Mucosa of stomach (tissue), 1 donor: ENCODE measurements around the gene ARL14EP.

Source experiments
- H3K27me3 ChIP-seq: one replicate; pipeline ENCODE4 v1.7.0; 2013; ENCODE audit warnings: mild to moderate bottlenecking, low read length; ENCODE audit not compliant: control insufficient read depth, insufficient read depth
- H3K36me3 ChIP-seq: one replicate; pipeline ENCODE4 v1.7.0; 2013; ENCODE audit warnings: low read length; ENCODE audit not compliant: control insufficient read depth, insufficient read depth
- H3K4me1 ChIP-seq: one replicate; pipeline ENCODE4 v1.7.0; 2013; ENCODE audit warnings: mild to moderate bottlenecking, low read length; ENCODE audit not compliant: control insufficient read depth, insufficient read depth
- H3K4me3 ChIP-seq: one replicate; pipeline ENCODE4 v1.7.0; 2013; ENCODE audit warnings: low read length
- H3K9ac ChIP-seq: one replicate; pipeline ENCODE4 v1.7.0; 2013; ENCODE audit warnings: mild to moderate bottlenecking, low read length, moderate library complexity
- H3K9me3 ChIP-seq: one replicate; pipeline ENCODE4 v1.7.0; 2013; ENCODE audit warnings: mild to moderate bottlenecking, low read length, moderate library complexity; ENCODE audit not compliant: control insufficient read depth
- donor health status: Pancreatic carcinoma.

The ARL14EP gene

GRCh38 chr11:30322826-30323710, at the start of gene ARL14EP:
Gene ARL14EP, plus strand, starts transcription at chr11:30323104. Its CDS starts 7,845 bp downstream, at chr11:30330949.
- Histone ChIP-seq H3K4me3 (peak within 1 kb of the TSS; percentile 84), H3K4me1 (no peaks in the 10 kb centered on the region), H3K9me3 (no peaks in the 10 kb centered on the region), H3K36me3 (no peaks in the 10 kb centered on the region), H3K27me3 (peaks cover 6% of the 10 kb centered on the region), H3K9ac (peak within 1 kb of the TSS; percentile 89)

DNA sequence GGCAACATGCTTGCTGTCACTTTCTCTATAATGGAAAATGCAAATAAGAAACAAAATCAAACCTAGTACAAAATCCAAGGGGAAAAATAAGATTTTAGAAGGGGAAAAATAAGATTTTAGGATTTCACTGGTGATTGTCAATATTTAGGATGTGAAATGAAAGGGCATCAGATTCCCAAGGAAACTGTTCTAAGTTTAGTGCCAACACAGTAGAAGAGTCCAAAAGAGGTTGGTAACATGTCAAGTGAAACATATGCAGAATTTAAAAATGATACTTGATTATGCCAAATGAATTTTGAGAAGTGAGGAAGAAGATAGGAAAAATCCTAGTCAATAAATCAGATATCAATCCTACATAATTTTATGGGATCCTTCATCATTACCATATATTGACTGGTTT, 45.7 kb upstream of the ARL14EP start:
- H3K27me3 ChIP-seq, result peaks cover 2% of the 10 kb centered on the region
- no peaks in the 10 kb centered on the region for H3K36me3 ChIP-seq
- no peaks in the 10 kb centered on the region for H3K4me1 ChIP-seq
- H3K4me3 ChIP-seq, result no peak overlapping the region
- no peaks in the 10 kb centered on the region for H3K9me3 ChIP-seq
- H3K9ac ChIP-seq, result no peak overlapping the region

DNA sequence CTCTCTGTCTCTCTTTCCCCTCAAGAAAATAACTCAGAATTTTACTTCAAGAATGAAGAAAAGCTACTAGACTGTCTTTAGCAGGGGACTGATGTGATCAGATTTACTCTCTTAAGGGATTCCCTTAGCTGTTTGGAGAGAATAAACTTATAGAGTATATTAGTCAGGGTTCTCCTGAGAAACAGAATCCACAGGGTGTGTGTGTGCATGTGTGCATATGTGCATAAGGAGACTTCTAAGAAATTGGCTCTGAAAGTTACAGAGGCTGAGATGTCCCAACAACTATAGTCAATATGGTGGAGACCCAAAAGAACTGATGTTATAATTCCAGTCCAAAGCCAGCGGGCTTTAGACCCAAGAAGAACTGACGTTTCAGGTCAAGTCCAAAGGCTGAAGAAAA, 43.1 kb upstream of the ARL14EP start:
- H3K4me1 ChIP-seq, result no peaks in the 10 kb centered on the region

DNA sequence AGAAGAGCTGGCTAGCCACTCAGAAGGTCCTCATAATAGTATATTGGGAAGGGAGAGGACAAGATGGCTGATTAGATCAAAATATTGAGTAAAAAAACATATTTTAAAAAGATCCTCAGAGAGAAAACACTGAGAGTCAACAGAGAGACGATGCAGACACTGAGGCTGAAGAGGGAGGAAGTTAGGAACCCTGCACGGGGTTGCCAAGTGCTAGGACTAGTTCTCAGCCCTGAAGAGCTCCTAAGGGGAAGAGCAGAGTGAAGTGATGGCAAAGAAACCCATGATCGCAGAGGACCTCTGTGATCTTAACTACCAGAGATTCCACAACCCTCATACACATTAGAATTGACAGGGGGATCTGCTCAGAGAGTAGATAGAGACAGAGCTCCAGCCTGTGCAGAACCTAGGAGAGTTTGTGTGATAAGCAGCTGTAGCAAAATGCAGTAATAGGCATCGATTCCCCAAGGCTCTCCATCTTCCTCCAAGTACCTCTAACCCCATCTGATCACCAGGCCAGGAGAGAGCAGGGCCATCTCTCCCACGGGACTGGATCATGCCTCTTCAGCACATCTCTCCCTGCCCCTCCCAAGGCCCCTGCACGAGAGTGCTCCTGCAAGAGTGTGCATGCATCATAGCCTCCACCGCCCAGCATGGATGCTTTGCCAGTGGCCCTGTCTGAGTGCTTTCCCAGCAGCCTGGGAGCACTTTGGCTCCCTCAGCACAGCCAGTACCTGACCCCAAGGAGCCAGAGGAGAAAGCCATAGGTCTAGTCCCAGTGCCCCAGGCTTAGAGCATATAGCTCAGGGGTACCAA, 41.2 kb upstream of the ARL14EP start:
- Histone ChIP-seq H3K27me3 (no peaks in the 10 kb centered on the region), H3K9ac (no peak overlapping the region), H3K4me3 (no peak overlapping the region), H3K4me1 (no peaks in the 10 kb centered on the region), H3K36me3 (no peaks in the 10 kb centered on the region), H3K9me3 (no peaks in the 10 kb centered on the region)

More for the DNA sequence above, 43.1 kb upstream of the ARL14EP start:
- no peak overlapping the region for H3K9ac ChIP-seq
- peaks cover 2% of the 10 kb centered on the region for H3K27me3 ChIP-seq
- no peaks in the 10 kb centered on the region for H3K9me3 ChIP-seq
- no peak overlapping the region for H3K4me3 ChIP-seq
- no peaks in the 10 kb centered on the region for H3K36me3 ChIP-seq

DNA sequence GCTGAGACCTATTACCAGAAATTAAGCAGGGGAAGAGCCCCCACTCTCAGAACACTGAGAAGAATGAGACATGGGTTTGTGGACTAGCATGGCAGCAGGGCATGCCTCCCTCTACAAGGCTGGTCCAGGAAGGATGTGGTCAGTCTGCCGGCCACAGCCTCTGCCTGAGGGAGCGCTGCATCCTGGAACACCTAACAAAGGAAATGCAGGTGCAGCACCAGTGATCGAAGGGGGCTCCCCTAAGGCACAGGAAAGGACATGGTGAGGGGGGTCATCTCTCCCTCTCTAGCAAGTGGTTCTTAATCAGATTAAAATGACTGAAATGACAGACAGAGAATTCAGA, 40.6 kb upstream of the ARL14EP start:
- no peaks in the 10 kb centered on the region for H3K27me3 ChIP-seq
- no peak overlapping the region for H3K9ac ChIP-seq
- no peaks in the 10 kb centered on the region for H3K4me1 ChIP-seq
- H3K9me3 ChIP-seq, result no peaks in the 10 kb centered on the region
- H3K36me3 ChIP-seq, result no peaks in the 10 kb centered on the region
- H3K4me3 ChIP-seq, result no peak overlapping the region

DNA sequence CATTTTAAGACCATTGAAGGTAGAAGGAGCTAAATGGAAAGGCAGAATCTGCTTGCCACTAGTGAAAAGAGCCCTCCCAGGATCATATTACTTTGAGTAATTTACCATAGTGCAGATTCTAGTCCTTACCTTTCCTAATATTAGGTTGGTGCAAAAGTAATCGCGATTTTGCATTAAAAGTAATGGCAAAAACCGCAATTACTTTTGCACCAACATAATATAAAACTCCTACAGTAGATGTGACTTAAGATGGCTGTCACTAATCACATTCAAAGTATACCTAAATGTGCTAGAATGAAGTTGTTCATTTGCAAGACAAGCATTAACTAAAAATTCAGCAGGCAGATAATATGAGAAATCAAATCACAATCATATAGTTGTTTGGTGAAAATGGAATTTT, 38.1 kb upstream of the ARL14EP start:
- Histone ChIP-seq H3K4me3 (no peak overlapping the region), H3K36me3 (no peaks in the 10 kb centered on the region), H3K4me1 (no peaks in the 10 kb centered on the region), H3K27me3 (no peaks in the 10 kb centered on the region), H3K9ac (no peak overlapping the region), H3K9me3 (no peaks in the 10 kb centered on the region)

- H3K27me3 ChIP-seq, result no peaks in the 10 kb centered on the region
- H3K4me3 ChIP-seq, result no peak overlapping the region
- no peak overlapping the region for H3K9ac ChIP-seq
- no peaks in the 10 kb centered on the region for H3K4me1 ChIP-seq
- H3K9me3 ChIP-seq, result no peaks in the 10 kb centered on the region
- no peaks in the 10 kb centered on the region for H3K36me3 ChIP-seq
Observed at GRCh38 chr11:30285416-30286121, 37.3 kb upstream of the ARL14EP start.

DNA sequence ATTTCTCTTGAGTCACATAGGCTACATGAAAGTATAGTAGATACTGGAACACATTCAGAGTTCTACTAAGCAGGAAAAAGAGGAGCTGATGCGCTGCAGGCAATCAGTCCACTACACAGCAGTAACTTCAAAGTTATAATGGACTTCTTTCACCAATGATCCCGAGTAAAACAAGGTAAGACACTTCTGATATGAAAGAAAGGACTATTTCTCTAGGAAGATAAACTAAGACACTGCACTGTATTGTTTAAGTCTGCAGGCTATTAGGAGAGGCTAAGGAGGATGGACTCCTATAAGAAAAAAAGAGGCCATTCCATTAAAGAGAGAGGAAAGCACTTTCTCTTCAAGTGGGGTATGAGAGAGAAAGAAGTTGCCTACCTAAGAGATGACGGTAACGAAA, 31.6 kb upstream of the ARL14EP start:
- Histone ChIP-seq H3K4me3 (no peak overlapping the region), H3K9ac (no peak overlapping the region), H3K36me3 (no peaks in the 10 kb centered on the region), H3K4me1 (no peaks in the 10 kb centered on the region), H3K9me3 (no peaks in the 10 kb centered on the region), H3K27me3 (no peaks in the 10 kb centered on the region)

DNA sequence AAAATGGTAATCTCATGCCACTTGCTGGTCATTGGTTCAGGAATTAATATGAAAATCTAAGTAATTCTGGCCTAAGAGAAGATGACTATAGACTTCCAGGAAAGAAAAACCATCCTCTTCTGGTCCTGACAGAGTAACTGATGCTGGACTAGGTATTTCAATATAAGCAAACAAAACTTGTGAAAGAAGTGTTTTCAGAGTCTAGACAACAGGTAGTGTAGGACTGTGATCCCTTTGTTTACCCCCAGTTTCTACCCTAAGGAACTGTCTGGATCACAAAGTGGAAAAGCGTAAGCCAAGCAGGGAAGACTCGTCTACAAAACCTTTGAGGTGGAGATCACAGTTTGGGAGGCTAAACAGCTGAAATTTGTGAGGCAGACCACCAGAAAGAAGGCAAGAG, 30.4 kb upstream of the ARL14EP start:
- Histone ChIP-seq H3K27me3 (no peaks in the 10 kb centered on the region), H3K4me3 (no peak overlapping the region), H3K9ac (no peak overlapping the region), H3K9me3 (no peaks in the 10 kb centered on the region), H3K4me1 (no peaks in the 10 kb centered on the region), H3K36me3 (no peaks in the 10 kb centered on the region)

DNA sequence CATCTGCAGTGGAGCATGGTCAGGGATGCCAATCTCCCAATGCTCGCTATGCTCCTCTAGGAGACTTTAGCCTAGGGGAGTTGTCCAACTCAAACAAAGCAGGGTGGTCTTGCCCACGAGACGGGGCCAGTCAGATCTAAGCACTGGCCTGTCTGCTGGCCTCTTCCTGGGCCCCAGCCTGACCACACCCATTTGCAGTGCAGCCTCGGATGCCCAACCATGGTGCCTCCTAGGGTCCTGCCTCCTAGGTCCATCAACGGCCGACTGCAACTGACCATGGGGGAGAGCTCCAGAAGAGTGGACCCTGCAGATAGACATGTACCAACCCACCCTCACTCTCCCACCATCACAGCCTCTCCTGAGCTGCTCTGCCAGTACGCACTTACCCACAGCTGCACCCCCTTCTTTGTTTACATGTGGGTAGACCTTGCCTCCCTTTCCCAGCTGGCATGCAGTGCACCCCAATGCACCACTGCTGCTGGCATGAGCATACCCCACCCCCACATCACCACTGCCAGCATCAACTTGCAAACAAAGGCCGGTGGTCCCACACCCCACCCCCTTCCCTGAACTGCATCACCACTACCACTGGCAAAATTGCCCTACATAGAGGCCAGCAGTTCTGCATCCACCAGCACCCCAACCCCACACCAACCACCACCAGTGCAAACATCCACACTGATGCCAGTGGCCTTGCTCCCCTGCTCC, 27.6 kb upstream of the ARL14EP start:
- Histone ChIP-seq H3K27me3 (no peaks in the 10 kb centered on the region), H3K9me3 (no peaks in the 10 kb centered on the region), H3K4me3 (no peak overlapping the region), H3K4me1 (no peaks in the 10 kb centered on the region), H3K9ac (no peak overlapping the region), H3K36me3 (no peaks in the 10 kb centered on the region)

GRCh38 chr11:30304620-30305019, 18.3 kb upstream of the ARL14EP start:
- H3K9ac ChIP-seq, result no peak overlapping the region
- no peaks in the 10 kb centered on the region for H3K4me1 ChIP-seq
- no peaks in the 10 kb centered on the region for H3K9me3 ChIP-seq
- H3K4me3 ChIP-seq, result no peak overlapping the region
- no peaks in the 10 kb centered on the region for H3K36me3 ChIP-seq
- no peaks in the 10 kb centered on the region for H3K27me3 ChIP-seq
